SKM-1 treated with dmso at 0.1 percent for 144 hours (cell line): ENCODE results near the gene CCDC92.

Experiments
- DNase-seq: peaks from one replicate; lab custom pipeline; 2025; ENCODE audit not compliant: unreplicated experiment; lab: John Stamatoyannopoulos, UW

CCDC92 gene

GRCh38 chr12:123972457-123973401, at the start of gene CCDC92, which contains the start of gene ZNF664:
Gene CCDC92, minus strand, starts transcription at chr12:123972831. Its CDS starts 28,526 bp downstream, at chr12:123944305.
Gene ZNF664, plus strand, starts transcription at chr12:123973215. Its CDS starts 38,930 bp downstream, at chr12:124012145.
- peak; percentile 41 for DNase-seq

DNA sequence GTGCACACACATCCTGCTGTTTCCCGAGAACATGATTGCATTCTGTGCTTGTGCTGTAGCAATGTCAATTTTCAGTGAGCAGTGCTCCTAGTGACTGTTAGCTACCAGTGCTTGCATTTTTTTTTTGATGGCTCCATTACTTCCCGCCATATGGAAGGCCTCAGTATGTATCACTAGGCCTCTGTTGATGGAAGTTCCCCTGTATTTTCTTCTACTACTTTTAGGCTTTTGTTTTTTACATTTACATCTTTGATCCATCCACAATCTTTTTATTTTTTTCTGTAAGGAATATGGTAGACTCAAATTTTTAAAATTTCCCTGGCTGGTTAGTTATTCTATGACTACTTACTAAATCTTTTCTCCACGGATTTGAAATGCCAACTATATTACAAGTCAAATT, 49.5 kb upstream of the CCDC92 start:
- no peak for DNase-seq

- no peak for DNase-seq
Observed at GRCh38 chr12:124021007-124021406, 48.4 kb upstream of the CCDC92 start.

- DNase-seq, result no peak
Observed at GRCh38 chr12:124020514-124020949, 47.9 kb upstream of the CCDC92 start.

DNA sequence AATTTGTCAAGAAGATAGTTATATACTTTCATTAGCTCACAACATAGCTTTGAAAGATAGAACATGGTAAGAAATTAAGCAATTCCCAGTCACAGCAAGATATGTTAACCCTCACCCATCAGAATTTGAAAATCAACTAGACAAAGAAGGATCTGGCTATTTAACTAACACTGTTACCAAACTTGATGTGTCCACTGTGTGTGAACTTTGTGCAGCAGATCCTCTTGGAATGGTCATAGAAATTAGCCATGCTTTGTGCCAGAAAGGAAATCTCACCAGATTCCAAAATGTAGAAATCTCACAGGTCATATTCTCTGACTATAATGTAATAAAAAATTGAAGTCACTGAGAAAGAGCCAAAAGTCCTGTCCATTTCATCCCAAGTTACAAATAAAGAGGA, 46.5 kb upstream of the CCDC92 start:
- DNase-seq, result no peak

DNA sequence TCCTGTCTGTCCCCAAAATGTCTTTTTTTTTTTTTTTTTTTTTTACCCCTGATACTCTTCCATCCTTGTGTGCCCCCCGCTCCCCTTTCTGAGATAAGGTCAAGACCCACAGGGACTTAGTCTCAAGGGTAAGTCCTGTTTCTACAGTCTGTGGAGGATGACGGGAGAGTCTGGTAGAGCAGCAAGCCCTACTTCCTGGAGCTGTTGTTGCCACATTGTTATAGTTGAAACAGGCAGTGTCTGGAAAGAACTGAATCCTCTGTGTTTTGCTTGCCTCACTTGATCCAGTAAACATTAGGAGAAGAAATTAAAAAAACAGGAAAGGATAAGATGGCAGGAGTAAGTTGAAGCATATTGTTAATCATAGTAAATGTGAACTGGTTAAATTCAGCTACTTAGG, 45.9 kb upstream of the CCDC92 start:
- DNase-seq, result no peak

GRCh38 chr12:124017064-124017463, 44.4 kb upstream of the CCDC92 start:
- no peak for DNase-seq

DNA sequence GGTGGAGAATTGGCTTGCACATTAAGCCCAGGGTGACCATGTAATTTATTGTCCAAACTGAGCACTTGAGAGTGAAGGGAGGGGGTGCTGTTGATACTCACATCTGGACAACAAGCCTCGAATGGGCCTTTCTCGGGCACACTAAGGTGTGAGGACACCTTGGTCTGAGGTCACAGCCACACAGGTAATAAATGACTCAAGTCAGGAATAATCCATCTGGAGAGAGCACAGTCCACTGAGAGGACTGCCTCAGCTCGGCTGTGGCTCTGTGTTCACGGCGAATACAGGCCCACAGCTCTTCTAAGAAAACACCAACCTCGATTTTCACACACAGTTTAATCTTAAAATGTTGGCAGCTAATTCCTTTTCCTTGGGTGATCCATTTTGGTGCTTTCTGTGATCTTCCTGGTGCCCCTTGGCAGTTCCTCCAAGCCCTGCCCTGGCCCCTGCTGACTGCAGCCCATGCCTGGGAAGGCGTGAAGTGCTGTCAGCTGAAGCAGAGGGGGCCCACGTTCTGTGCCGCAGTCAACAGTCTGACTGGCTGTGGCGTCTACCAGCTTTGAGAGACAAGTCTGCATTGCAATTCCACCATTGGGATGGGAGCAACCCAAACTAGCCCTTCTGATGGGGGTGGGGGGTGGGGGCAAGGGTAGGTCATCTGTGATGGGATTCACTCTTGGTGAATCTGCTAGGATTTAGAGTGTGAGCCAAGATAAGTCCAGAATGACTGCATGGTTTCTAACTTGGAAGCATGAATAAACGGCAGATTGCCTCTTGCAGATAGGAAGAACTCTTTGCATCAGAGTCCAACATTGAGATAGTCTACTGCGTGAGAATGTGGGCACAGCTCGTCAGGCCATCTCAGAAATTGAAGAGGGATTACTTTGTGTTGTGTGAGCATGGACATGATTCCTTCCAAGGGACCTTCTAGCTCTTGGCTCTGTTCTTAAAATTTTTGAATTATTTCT, 43.1 kb upstream of the CCDC92 start:
- DNase-seq, result no peak

- DNase-seq, result no peak
Observed at GRCh38 chr12:124013073-124013472, 40.4 kb upstream of the CCDC92 start.

GRCh38 chr12:124011435-124012115, 38.9 kb upstream of the CCDC92 start:
- no peak for DNase-seq

DNA sequence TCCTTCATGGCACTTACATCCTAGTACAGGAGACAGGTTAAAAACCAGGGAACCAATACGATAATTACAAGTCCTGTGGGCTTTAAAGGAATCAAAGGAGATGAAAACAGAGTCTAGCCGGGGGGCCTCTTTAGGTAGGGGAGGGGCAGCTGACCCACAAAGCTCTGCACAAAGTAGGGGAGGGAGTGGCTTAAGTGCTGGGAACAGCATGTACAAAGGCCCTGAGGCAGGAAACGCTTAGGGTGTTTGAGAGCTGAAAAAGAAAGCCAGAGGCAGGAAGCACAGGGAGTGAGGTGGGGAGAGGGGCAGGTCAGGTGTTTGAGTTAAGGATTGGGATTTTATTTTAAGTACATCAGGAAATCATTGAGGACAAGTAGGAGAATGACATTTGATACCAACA, 38.1 kb upstream of the CCDC92 start:
- no peak for DNase-seq

- no peak for DNase-seq
Observed at GRCh38 chr12:124009781-124010180, 37.1 kb upstream of the CCDC92 start.

DNA sequence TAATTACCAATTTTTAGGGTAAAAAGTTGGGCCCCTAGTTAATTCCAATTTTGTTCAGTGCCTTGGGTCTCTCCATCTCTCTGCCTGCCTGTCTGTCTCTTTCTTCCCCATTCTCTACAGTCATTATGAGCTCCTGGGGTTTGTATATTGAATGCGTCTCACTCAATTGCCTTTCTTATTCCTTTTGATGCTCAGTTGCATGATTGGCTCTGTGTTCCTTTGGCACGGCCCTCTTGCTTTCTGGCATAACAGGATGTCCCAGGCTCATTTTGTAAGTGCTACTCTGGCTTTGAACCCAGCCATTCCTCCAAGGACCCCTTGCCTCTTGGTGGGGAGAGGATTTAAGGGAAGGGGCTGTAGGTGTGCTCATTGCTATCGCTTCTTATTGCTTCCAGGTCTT, 36.0 kb upstream of the CCDC92 start:
- DNase-seq, result no peak

- peak; percentile 1 for DNase-seq
Observed at GRCh38 chr12:124007826-124008570, 35.4 kb upstream of the CCDC92 start.

GRCh38 chr12:124006846-124007713, 34.4 kb upstream of the CCDC92 start:
- DNase-seq, result no peak

- DNase-seq, result no peak
Observed at GRCh38 chr12:124006085-124006845, 33.6 kb upstream of the CCDC92 start.

DNA sequence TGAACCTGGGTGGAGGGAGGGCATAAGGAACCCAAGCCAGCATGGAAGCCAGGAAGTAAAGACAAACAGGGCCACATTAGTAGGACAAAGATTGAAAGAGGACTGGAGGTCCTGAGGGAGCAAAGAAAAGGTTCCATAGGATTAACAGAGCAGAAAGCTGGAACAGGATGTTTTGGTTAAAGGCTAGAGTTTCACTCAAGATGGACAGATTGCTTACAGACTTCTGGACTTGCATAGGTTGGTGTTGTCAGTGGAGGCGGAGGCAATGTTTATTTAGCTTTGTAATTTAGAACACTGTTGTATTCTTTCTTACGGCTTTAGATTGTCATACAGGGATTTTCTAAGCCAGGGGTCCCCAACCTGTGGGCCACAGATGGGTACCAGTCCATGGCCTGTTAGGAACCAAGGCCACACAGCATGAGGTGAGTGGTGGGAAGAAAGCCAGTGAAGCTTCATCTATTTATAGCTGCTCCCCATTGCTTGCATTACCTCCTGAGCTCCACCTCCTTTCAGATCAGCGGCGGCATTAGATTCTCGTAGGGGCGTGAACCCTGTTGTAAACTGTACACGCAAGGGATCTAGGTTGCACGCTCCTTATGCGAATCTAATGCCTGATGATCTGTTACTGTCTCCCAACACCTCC, 31.7 kb upstream of the CCDC92 start:
- no peak for DNase-seq

GRCh38 chr12:124002654-124003053, 30.0 kb upstream of the CCDC92 start:
- no peak for DNase-seq
